ENCODE measurements around the gene FABP2.
"Not testable (repeated sequence)": the region's sequence is repeated elsewhere in the genome, so short reads cannot be mapped to it uniquely, and the experiment has no call there.

- TF ChIP-seq CTCF (conservative IDR thresholded peaks at IDR 0.05; ENCODE audit: low read depth, low read length); EZH2 (IDR thresholded peaks at IDR 0.05; ENCODE audit: borderline replicate concordance, low read depth, low read length, poor library complexity, severe bottlenecking): not testable (repeated sequence)
Observed at GRCh38 chr4:119370392-119370791, 48.5 kb upstream of the FABP2 start.

Data from A673 (cell line).